HepG2 (cell line): Measurements from ENCODE around the gene RNU1-1. TPM values are rescaled to one million over a fixed set of nuclear protein-coding genes. Genes with fewer than 3 reads are reported as not detected.

ENCODE experiments used
- ARHGAP35 ChIP-seq: sonication (generic); formaldehyde crosslinking; IDR thresholded peaks from 2 replicates; pipeline ENCODE4 v1.9.0; 2022; ENCODE audit warnings: mild to moderate bottlenecking, inconsistent platforms, moderate library complexity, missing genetic modification reagents, borderline replicate concordance
- BRCA1 ChIP-seq: sonication (generic); formaldehyde crosslinking; IDR thresholded peaks from 2 replicates; pipeline ENCODE4 v1.4.0; 2020; ENCODE audit warnings: missing genetic modification reagents
- CBX5 ChIP-seq: sonication (generic); formaldehyde crosslinking; IDR thresholded peaks from 2 replicates; pipeline ENCODE4 v1.4.0; 2020; ENCODE audit warnings: missing genetic modification reagents, borderline replicate concordance
- CEBPG ChIP-seq: IDR thresholded peaks from 2 replicates; pipeline ENCODE4 v1.6.1; 2016
- DNMT3B ChIP-seq: conservative IDR thresholded peaks from 2 replicates; pipeline ENCODE4 v1.6.1; 2016; ENCODE audit warnings: missing biosample characterization, control low read depth
- GABPB1 ChIP-seq: IDR thresholded peaks from 2 replicates; pipeline ENCODE4 v1.6.1; 2016; ENCODE audit warnings: mild to moderate bottlenecking, missing genetic modification reagents, moderate library complexity, missing compliant biosample characterization
- GATAD1 ChIP-seq: IDR thresholded peaks from 2 replicates; pipeline ENCODE4 v1.6.1; 2016; ENCODE audit warnings: missing genetic modification reagents, missing compliant biosample characterization
- SAP130 ChIP-seq: IDR thresholded peaks from 2 replicates; pipeline ENCODE4 v1.6.1; 2016; ENCODE audit warnings: low read depth
- TCF7 ChIP-seq: sonication (generic); IDR thresholded peaks from 2 replicates; pipeline ENCODE4 v1.6.1; 2016; ENCODE audit warnings: antibody characterized with exemption, low read depth
- TFE3 ChIP-seq: IDR thresholded peaks from 2 replicates; pipeline ENCODE4 v1.6.1; 2016
- YEATS2 ChIP-seq: sonication (generic); formaldehyde crosslinking; IDR thresholded peaks from 2 replicates; pipeline ENCODE4 v1.4.0; 2020; ENCODE audit warnings: missing genetic modification reagents, borderline replicate concordance
- YEATS4 ChIP-seq: sonication (generic); formaldehyde crosslinking; IDR thresholded peaks from 2 replicates; pipeline ENCODE4 v1.4.0; 2020; ENCODE audit warnings: missing genetic modification reagents, borderline replicate concordance
- YY1 ChIP-seq: IDR thresholded peaks from 2 replicates; pipeline ENCODE4 v1.6.1; 2011; ENCODE audit warnings: low read length, low read depth, moderate library complexity, mild to moderate bottlenecking; ENCODE audit not compliant: insufficient read depth, insufficient replicate concordance
- ZFY ChIP-seq: sonication (generic); formaldehyde crosslinking; IDR thresholded peaks from 2 replicates; pipeline ENCODE4 v1.4.0; 2020; ENCODE audit warnings: missing genetic modification reagents
- polyA plus RNA-seq, 8 experiments: library from polyadenylated mRNA; depleted of rRNA in 3 of 8; stranded (reverse) in 7 of 8; unstranded in 1 of 8; fragments of >200 nt; fragmentation: Illumina TruSeq in 4 of 8; extraction: Trizol in 4 of 8; gene quantifications; 2 replicates each; pipeline versions ENCODE4 v1.2.1 to v1.2.3, GENCODE V29; 2011 to 2016; ENCODE audit warnings: low read depth in 4 of 8, missing spikeins in 1 of 8, mixed read lengths in 1 of 8; ENCODE audit not compliant: insufficient read depth in 1 of 8
- total RNA-seq, 5 experiments: library from RNA; depleted of rRNA; stranded (reverse); fragments of >200 nt; fragmentation: Illumina TruSeq; extraction: Trizol; gene quantifications; 2 replicates each; pipeline ENCODE4 v1.2.3, GENCODE V29; 2016; ENCODE audit warnings: low read depth in 1 of 5
- TF ChIP-seq, protein P1 (sequence below): IDR thresholded peaks from 2 replicates; pipeline ENCODE4 v1.6.1; 2012; ENCODE audit warnings: inconsistent platforms
- TF ChIP-seq, protein P2 (sequence below): sonication (generic); formaldehyde crosslinking; IDR thresholded peaks from 2 replicates; pipeline ENCODE4 v1.4.0; 2020; ENCODE audit warnings: missing genetic modification reagents
- TF ChIP-seq, protein P3 (sequence below): IDR thresholded peaks from 2 replicates; pipeline ENCODE4 v1.4.0; 2020; ENCODE audit warnings: mild to moderate bottlenecking, missing genetic modification reagents

The RNU1-1 gene
- total and polyA plus RNA-seq, 2 of the 13 experiments (the other 11 are each of a cell fraction or from before 2014, with no cell fraction given): under 0.01 to 11,018 TPM

DNA sequence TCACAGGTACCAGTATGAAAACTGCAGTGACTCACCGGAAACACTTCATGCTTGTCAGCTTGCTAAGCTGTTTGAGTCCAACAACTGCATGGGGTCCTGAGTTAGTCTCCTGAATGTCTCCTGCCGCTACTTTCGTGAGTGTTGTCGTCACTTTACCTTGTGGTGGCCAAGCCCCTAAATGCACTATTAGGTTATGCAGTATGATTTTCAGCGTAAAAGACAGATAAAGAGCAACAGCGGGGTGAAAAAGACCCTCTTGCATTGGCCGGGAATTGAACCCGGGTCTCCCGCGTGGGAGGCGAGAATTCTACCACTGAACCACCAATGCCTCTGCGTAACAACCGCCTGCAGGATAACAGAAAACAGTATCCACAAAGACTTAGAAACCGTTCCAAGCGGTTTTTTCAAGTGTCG, 31.6 kb upstream of the RNU1-1 start (continued):
- TF ChIP-seq SAP130 (CRISPR knock-in tag): peak; percentile 67
- TF ChIP-seq GABPB1: peak; percentile 46
- TF ChIP-seq DNMT3B (CRISPR knock-in tag): 0 out of 2 replicates have a peak, but pooled peaks have one; percentile 27
- TF ChIP-seq, protein P1, sequence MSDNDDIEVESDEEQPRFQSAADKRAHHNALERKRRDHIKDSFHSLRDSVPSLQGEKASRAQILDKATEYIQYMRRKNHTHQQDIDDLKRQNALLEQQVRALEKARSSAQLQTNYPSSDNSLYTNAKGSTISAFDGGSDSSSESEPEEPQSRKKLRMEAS: 0 out of 2 replicates have a peak, but pooled peaks have one; percentile 22
- TF ChIP-seq YY1: peak; percentile 41
- peak; percentile 47; the same call in 1 of the 2 replicates for TF ChIP-seq YEATS4 (CRISPR knock-in tag)
- peak; percentile 57; the same call in 1 of the 2 replicates for TF ChIP-seq GATAD1
- TF ChIP-seq TFE3 (CRISPR knock-in tag): 0 out of 2 replicates have a peak, but pooled peaks have one; percentile 25
- TF ChIP-seq, protein P2, sequence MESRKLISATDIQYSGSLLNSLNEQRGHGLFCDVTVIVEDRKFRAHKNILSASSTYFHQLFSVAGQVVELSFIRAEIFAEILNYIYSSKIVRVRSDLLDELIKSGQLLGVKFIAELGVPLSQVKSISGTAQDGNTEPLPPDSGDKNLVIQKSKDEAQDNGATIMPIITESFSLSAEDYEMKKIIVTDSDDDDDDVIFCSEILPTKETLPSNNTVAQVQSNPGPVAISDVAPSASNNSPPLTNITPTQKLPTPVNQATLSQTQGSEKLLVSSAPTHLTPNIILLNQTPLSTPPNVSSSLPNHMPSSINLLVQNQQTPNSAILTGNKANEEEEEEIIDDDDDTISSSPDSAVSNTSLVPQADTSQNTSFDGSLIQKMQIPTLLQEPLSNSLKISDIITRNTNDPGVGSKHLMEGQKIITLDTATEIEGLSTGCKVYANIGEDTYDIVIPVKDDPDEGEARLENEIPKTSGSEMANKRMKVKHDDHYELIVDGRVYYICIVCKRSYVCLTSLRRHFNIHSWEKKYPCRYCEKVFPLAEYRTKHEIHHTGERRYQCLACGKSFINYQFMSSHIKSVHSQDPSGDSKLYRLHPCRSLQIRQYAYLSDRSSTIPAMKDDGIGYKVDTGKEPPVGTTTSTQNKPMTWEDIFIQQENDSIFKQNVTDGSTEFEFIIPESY (CRISPR knock-in tag): peak; percentile 53; the same call in 1 of the 2 replicates
- TF ChIP-seq, protein P3, sequence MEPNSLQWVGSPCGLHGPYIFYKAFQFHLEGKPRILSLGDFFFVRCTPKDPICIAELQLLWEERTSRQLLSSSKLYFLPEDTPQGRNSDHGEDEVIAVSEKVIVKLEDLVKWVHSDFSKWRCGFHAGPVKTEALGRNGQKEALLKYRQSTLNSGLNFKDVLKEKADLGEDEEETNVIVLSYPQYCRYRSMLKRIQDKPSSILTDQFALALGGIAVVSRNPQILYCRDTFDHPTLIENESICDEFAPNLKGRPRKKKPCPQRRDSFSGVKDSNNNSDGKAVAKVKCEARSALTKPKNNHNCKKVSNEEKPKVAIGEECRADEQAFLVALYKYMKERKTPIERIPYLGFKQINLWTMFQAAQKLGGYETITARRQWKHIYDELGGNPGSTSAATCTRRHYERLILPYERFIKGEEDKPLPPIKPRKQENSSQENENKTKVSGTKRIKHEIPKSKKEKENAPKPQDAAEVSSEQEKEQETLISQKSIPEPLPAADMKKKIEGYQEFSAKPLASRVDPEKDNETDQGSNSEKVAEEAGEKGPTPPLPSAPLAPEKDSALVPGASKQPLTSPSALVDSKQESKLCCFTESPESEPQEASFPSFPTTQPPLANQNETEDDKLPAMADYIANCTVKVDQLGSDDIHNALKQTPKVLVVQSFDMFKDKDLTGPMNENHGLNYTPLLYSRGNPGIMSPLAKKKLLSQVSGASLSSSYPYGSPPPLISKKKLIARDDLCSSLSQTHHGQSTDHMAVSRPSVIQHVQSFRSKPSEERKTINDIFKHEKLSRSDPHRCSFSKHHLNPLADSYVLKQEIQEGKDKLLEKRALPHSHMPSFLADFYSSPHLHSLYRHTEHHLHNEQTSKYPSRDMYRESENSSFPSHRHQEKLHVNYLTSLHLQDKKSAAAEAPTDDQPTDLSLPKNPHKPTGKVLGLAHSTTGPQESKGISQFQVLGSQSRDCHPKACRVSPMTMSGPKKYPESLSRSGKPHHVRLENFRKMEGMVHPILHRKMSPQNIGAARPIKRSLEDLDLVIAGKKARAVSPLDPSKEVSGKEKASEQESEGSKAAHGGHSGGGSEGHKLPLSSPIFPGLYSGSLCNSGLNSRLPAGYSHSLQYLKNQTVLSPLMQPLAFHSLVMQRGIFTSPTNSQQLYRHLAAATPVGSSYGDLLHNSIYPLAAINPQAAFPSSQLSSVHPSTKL (CRISPR knock-in tag): peak; percentile 79
- peak; percentile 63; the same call in 1 of the 2 replicates for TF ChIP-seq CBX5 (CRISPR knock-in tag)
- TF ChIP-seq ARHGAP35 (CRISPR knock-in tag): peak; percentile 30; the same call in 1 of the 2 replicates
- TF ChIP-seq CEBPG (CRISPR knock-in tag): peak; percentile 58; the same call in 1 of the 2 replicates
- TF ChIP-seq BRCA1: 0 out of 2 replicates have a peak, but pooled peaks have one; percentile 29
- 0 out of 2 replicates have a peak, but pooled peaks have one; percentile 31 for TF ChIP-seq ZFY (CRISPR knock-in tag)
- 0 out of 2 replicates have a peak, but pooled peaks have one; percentile 12 for TF ChIP-seq TCF7
- TF ChIP-seq YEATS2 (CRISPR knock-in tag): peak; percentile 62; the same call in 1 of the 2 replicates
